ENCODE data around the gene CD34.
A peak's percentile ranks its signal among the peaks of the same experiment; 100 is the strongest.
"Not testable (repeated sequence)": the region's sequence is repeated elsewhere in the genome, so short reads cannot be mapped to it uniquely, and the experiment has no call there.

The CD34 gene

GRCh38 chr1:207878939-207879338 lies 32.0 kb downstream of the CD34 start:
- CTCF ChIA-PET = interaction anchor here (0.6 to 1.5 kb wide), 2 partner anchors 10 to 216 kb away, joined by 5 to 8 read pairs; no protein-coding TSS in a partner anchor
- TF ChIP-seq ZNF501 (tag by site-specific recombination; IDR thresholded peaks at IDR 0.05) = no peak
- no peak for TF ChIP-seq ZNF366 (tag by site-specific recombination; conservative IDR thresholded peaks at IDR 0.05)
- TF ChIP-seq ZNF221 (tag by site-specific recombination; IDR thresholded peaks at IDR 0.05; ENCODE audit: borderline replicate concordance) = no peak
- TF ChIP-seq ZNF645 (tag by site-specific recombination; IDR thresholded peaks at IDR 0.05) = no peak
- no peaks in the 10 kb centered on the region for H3K9me3 ChIP-seq (ENCODE audit: control insufficient read depth, insufficient read depth, low read depth, low read length)
- H3K27ac ChIP-seq (ENCODE audit: extremely low read depth, low read depth, low read length) = no peak overlapping the region
- H3K4me1 ChIP-seq (ENCODE audit: control insufficient read depth, insufficient read depth, low read length) = no peaks in the 10 kb centered on the region
- POLR2A ChIA-PET = no interaction called here
- no peak overlapping the region for H3K4me3 ChIP-seq (ENCODE audit: low read depth, low read length)
- H3K36me3 ChIP-seq (ENCODE audit: control insufficient read depth in 2 of 2, insufficient read depth in 1 of 2, low read length in 2 of 2) = no peaks in the 10 kb centered on the region

GRCh38 chr1:207877914-207878313 lies 33.0 kb downstream of the CD34 start:
- H3K4me1 ChIP-seq (ENCODE audit: control insufficient read depth, insufficient read depth, low read length); H3K27ac ChIP-seq (ENCODE audit: extremely low read depth, low read depth, low read length); H3K36me3 ChIP-seq (ENCODE audit: control insufficient read depth in 2 of 2, insufficient read depth in 1 of 2, low read length in 2 of 2); H3K9me3 ChIP-seq (ENCODE audit: control insufficient read depth, insufficient read depth, low read depth, low read length); H3K4me3 ChIP-seq (ENCODE audit: low read depth, low read length); POLR2A ChIA-PET: not testable (repeated sequence)
- TF ChIP-seq ZNF146 (tag by site-specific recombination; IDR thresholded peaks at IDR 0.05) (peak; percentile 96), ZNF580 (tag by site-specific recombination; IDR thresholded peaks at IDR 0.05) (0 out of 2 replicates have a peak, but pooled peaks have one; percentile 54)
- CTCF ChIA-PET = interaction anchor here (1.5 kb wide), 1 partner anchor 9 kb away, joined by 8 read pairs; no protein-coding TSS in a partner anchor

GRCh38 chr1:207876131-207876530 lies 34.8 kb downstream of the CD34 start:
- no peak for TF ChIP-seq ZNF311 (tag by site-specific recombination; IDR thresholded peaks at IDR 0.05; ENCODE audit: borderline replicate concordance)
- TF ChIP-seq ZNF133 (tag by site-specific recombination; IDR thresholded peaks at IDR 0.05) = no peak
- TF ChIP-seq, protein P1, sequence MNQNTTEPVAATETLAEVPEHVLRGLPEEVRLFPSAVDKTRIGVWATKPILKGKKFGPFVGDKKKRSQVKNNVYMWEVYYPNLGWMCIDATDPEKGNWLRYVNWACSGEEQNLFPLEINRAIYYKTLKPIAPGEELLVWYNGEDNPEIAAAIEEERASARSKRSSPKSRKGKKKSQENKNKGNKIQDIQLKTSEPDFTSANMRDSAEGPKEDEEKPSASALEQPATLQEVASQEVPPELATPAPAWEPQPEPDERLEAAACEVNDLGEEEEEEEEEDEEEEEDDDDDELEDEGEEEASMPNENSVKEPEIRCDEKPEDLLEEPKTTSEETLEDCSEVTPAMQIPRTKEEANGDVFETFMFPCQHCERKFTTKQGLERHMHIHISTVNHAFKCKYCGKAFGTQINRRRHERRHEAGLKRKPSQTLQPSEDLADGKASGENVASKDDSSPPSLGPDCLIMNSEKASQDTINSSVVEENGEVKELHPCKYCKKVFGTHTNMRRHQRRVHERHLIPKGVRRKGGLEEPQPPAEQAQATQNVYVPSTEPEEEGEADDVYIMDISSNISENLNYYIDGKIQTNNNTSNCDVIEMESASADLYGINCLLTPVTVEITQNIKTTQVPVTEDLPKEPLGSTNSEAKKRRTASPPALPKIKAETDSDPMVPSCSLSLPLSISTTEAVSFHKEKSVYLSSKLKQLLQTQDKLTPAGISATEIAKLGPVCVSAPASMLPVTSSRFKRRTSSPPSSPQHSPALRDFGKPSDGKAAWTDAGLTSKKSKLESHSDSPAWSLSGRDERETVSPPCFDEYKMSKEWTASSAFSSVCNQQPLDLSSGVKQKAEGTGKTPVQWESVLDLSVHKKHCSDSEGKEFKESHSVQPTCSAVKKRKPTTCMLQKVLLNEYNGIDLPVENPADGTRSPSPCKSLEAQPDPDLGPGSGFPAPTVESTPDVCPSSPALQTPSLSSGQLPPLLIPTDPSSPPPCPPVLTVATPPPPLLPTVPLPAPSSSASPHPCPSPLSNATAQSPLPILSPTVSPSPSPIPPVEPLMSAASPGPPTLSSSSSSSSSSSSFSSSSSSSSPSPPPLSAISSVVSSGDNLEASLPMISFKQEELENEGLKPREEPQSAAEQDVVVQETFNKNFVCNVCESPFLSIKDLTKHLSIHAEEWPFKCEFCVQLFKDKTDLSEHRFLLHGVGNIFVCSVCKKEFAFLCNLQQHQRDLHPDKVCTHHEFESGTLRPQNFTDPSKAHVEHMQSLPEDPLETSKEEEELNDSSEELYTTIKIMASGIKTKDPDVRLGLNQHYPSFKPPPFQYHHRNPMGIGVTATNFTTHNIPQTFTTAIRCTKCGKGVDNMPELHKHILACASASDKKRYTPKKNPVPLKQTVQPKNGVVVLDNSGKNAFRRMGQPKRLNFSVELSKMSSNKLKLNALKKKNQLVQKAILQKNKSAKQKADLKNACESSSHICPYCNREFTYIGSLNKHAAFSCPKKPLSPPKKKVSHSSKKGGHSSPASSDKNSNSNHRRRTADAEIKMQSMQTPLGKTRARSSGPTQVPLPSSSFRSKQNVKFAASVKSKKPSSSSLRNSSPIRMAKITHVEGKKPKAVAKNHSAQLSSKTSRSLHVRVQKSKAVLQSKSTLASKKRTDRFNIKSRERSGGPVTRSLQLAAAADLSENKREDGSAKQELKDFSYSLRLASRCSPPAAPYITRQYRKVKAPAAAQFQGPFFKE (tag by site-specific recombination; IDR thresholded peaks at IDR 0.05; ENCODE audit: borderline replicate concordance) = no peak
- no peak for TF ChIP-seq ZIC2 (tag by site-specific recombination; IDR thresholded peaks at IDR 0.05)
- TF ChIP-seq, protein P2, sequence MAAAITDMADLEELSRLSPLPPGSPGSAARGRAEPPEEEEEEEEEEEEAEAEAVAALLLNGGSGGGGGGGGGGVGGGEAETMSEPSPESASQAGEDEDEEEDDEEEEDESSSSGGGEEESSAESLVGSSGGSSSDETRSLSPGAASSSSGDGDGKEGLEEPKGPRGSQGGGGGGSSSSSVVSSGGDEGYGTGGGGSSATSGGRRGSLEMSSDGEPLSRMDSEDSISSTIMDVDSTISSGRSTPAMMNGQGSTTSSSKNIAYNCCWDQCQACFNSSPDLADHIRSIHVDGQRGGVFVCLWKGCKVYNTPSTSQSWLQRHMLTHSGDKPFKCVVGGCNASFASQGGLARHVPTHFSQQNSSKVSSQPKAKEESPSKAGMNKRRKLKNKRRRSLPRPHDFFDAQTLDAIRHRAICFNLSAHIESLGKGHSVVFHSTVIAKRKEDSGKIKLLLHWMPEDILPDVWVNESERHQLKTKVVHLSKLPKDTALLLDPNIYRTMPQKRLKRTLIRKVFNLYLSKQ (tag by site-specific recombination; IDR thresholded peaks at IDR 0.05; ENCODE audit: borderline replicate concordance) = no peak
- no peak for TF ChIP-seq ZXDB (tag by site-specific recombination; IDR thresholded peaks at IDR 0.05)
- no peak for TF ChIP-seq KLF7 (tag by site-specific recombination; IDR thresholded peaks at IDR 0.05; ENCODE audit: borderline replicate concordance)
- TF ChIP-seq ZNF701 (tag by site-specific recombination; IDR thresholded peaks at IDR 0.05) = no peak
- ChIA-PET POLR2A (no interaction called here), CTCF (interaction anchor here (0.6 to 11.2 kb wide), 7 partner anchors 8 to 841 kb away, joined by 3 to 146 read pairs (median 7); no protein-coding TSS in a partner anchor)
- H3K36me3 ChIP-seq (ENCODE audit: control insufficient read depth in 2 of 2, insufficient read depth in 1 of 2, low read length in 2 of 2) = no peaks in the 10 kb centered on the region
- no peak overlapping the region for H3K4me3 ChIP-seq (ENCODE audit: low read depth, low read length)
- H3K27ac ChIP-seq (ENCODE audit: extremely low read depth, low read depth, low read length) = no peak overlapping the region
- H3K4me1 ChIP-seq (ENCODE audit: control insufficient read depth, insufficient read depth, low read length) = no peaks in the 10 kb centered on the region
- no peaks in the 10 kb centered on the region for H3K9me3 ChIP-seq (ENCODE audit: control insufficient read depth, insufficient read depth, low read depth, low read length)

Measured in HEK293 (cell line).